ENCODE measurements around the gene ZNF28.
"Not testable (repeated sequence)": the region's sequence is repeated elsewhere in the genome, so short reads cannot be mapped to it uniquely, and the experiment has no call there.

ZNF28 gene

DNA sequence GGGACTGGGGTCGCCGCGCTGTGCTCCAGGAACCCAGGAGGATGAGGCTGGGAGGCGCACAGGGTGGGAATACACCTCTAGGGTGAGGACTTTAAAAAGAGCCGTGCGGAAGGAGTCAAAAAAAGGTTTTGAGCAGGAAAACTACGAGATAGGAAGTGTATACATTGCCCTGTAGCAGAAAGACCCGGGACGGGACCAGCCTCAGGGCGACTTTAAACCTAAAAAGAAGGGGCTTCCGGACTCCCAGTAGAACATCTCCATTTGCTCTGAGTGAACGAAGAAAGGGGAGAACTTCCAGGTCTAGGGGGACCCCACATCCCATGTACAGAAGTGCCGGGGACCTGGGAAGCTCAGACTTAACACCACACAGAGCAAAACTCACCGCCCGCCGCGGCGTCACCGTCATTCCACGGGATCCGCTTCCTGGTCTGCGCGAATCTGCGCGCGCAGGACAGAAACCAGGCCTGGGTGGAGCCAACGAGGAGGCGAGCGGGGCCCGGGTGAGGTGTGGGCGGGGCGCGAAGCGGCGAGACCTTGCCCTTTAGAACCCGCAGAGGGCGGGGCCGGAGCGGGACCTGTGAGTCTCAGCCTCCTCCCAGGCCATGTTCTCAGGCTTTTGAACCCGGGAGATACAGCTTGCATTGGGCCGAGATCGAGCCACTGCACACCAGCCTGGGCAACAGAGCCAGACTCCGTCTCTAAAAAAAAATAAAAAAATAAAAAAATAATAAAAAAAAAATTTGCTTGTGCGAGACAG lies at the start of gene ZNF28:
Gene ZNF28, minus strand, starts transcription at position 430 of the 757 bp plus-strand sequence. CDS start 3,675 bp downstream, outside the sequence.
- DNase-seq: peak; percentile 63

GRCh38 chr19:52868031-52868430 lies 46.6 kb upstream of the ZNF28 start:
- not testable (repeated sequence) for DNase-seq

DNA sequence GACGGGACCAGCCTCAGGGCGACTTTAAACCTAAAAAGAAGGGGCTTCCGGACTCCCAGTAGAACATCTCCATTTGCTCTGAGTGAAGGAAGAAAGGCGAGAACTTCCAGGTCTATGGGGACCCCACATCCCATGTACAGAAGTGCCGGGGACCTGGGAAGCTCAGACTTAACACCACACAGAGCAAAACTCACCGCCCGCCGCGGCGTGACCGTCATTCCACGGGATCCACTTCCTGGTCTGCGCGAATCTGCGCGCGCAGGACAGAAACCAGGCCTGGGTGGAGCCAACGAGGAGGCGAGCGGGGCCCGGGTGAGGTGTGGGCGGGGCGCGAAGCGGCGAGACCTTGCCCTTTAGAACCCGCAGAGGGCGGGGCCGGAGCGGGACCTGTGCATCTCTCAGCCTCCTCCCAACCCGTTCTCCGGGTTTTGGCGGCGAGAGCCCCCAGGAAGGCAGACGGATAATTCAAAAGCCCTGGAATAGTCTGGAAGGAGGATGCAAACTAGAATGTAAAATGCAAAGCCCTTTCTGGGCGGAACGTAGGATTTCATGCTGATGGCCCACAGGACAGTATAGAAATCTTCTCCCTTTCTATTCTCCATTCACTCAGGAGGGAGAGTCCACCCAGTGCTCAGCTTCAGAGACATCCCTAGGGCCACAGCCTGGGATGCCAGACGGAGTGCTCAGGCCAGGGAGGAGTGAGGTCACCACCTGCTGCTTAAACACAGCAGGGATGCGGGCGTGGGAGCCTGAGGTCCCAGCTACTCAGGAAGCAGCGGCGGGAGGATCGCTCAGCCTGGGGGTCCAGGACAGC lies 36.2 kb upstream of the ZNF28 start, which contains the start of gene ZNF468:
Gene ZNF468, minus strand, starts transcription at position 242 of the 814 bp plus-strand sequence. CDS start 3,347 bp downstream, outside the sequence.
- peak; percentile 76 for DNase-seq

GRCh38 chr19:52856540-52857377 lies 35.3 kb upstream of the ZNF28 start:
- peak; percentile 26 for DNase-seq

- DNase-seq: not testable (repeated sequence)
These were observed 25.9 kb upstream of the ZNF28 start for GRCh38 chr19:52847352-52847751.

GRCh38 chr19:52840825-52841465 lies 19.5 kb upstream of the ZNF28 start:
- not testable (repeated sequence) for DNase-seq

DNA sequence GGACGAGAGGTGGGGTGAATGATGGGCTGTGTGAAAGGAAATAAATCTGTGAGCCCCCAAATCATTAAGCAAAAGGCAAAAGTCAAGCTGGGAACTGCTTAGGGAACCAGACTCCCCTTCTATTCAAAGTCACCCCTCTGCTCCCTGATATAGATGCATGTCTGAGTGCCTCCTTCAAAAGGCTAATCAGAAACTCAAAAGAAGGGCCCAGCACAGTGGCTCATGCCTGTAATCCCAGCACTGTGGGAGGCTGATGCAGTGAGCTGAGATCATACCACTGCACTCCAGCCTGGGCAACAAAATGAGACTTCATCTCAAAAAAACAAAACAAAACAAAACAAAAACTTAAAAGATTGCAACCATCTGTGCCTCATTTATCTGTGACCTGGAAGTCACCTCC lies 12.9 kb upstream of the ZNF28 start:
- not testable (repeated sequence) for DNase-seq

GRCh38 chr19:52833541-52833940 lies 12.1 kb upstream of the ZNF28 start:
- not testable (repeated sequence) for DNase-seq

DNA sequence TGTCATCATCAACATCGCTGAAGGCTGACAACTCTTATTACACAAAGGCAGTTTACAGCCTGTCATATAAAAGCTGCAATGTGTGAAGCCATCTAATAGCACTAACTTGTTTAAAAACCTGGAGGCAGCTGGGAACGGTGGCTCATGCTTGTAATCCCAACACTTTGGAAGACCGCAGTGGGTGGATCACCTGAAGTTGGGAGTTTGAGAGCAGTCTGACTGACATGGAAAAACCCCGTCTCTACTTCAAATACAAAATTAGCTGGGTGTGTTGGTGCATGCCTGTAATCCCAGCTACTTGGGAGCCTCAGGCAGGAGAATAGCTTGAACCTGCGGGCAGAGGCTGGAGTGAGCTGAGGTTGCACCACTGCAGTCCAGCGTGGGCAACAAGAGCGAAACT lies 8.4 kb upstream of the ZNF28 start:
- DNase-seq: not testable (repeated sequence)

DNA sequence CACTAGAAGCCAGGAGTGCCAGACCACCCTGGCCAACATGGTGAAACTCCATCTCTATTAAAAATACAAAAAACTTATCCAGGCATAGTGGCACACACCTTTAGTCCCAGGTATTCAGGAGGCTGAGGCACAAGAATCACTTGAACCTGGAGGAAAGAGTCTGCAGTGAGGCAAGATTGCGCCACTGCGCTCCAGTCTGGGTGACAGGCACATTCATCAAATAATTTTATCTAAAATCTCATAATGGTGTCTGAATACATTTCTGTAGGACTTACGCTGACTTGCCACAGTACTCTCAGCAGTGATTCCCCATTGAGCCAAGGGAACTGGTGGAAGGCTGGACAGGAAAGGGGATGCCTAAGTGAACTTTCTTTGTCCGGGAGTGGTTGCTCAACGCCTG lies 4.3 kb upstream of the ZNF28 start:
- DNase-seq: no peak

- DNase-seq: no peak
These were observed 2.2 kb upstream of the ZNF28 start for GRCh38 chr19:52823676-52824075.

GRCh38 chr19:52820472-52821203 lies 795 bp downstream of the ZNF28 start:
- DNase-seq: peak; percentile 33

DNA sequence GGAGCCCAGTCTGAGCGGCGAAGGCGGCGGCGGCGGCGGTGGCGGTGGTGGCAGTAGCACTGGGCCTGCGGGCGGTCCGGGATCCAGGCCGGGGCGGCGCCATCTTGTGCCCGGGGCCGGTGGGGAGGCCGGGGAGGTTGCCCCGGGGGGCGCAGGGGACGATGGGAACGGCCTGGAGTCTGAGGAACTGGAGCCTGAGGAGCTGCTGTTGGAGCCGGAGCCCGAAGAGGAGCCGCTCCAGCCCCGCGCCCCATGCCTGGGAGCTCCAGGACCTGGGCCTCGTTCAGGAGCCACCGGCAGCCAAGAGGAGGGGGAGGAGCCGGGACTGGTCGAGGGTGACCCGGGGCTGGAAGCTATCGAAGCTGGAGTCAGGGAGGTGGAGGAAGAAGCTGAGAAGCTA lies 11.6 kb downstream of the ZNF28 start:
- DNase-seq: no peak

GRCh38 chr19:52799950-52800640 lies 21.3 kb downstream of the ZNF28 start:
- not testable (repeated sequence) for DNase-seq

- no peak for DNase-seq
These were observed 32.0 kb downstream of the ZNF28 start for GRCh38 chr19:52789440-52789839.

DNA sequence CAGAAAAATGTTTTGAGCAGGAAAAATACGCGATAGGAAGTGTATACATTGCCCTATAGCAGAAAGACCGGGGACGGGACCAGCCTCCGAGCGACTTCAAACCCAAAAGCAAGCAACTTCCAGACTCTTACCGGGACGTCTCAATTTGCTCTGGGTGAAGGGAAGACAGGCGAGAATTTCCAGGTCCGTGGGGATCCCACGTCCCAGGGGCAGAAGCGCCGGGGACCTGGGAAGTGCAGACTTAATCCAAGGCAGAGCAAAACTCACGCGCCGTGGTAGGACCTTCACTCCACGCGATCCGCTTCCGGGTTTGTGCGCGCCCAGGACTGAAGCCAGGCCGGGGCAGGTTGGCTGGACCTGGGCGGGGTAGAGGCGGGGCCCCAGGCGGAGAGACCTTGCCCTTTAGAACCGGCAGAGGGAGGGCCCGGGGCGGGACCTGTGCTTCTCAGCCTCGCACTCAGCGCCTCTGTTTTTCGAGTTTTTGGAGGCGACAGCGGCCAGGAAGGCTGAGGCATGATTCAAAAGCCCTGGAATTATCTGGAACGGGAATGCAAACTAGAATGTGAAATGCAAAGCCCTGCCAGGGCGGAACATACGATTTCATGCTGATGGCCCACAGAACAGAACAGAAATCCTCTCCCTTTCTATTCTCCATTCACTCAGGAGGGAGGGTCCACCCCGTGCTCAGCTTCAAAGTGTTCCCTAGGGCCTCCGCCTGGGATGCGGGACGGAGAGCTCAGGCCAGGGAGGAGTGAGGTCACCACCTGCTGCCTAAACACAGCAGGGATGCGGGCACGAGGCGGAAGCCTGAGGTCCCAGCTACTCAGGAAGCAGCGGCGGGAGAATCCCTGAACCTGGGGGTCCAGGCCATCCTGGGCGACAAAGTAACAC lies 34.7 kb downstream of the ZNF28 start, which contains the start of gene ZNF600:
Gene ZNF600, minus strand, starts transcription at position 328 of the 891 bp plus-strand sequence. CDS start 7,903 bp downstream, outside the sequence.
- DNase-seq: peak; percentile 87

GRCh38 chr19:52786078-52786463 lies 35.4 kb downstream of the ZNF28 start:
- DNase-seq: peak; percentile 21

- DNase-seq: no peak
These were observed 35.9 kb downstream of the ZNF28 start for GRCh38 chr19:52785506-52785905.

DNA sequence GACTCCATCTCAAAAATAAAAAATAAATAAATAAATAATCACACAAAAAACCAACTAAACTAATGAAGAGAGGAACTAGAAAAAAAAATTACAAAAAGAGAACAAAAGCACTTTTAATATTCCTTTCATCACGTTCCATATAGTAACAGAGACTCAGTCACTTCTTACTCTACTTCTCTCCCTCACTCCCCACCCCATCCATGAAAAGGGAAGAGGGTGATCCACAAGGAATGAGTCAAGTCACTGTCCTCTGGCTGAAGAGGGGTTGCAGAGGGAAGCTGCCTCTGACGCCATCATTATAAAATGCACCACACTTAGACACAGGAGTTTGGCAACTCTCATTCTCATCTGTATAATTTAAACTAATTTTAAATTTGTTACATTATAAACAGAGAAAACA lies 38.6 kb downstream of the ZNF28 start:
- DNase-seq: not testable (repeated sequence)

- DNase-seq: no peak
These were observed 42.6 kb downstream of the ZNF28 start for GRCh38 chr19:52778811-52779210.

Measured in femur (tissue), 1 donor.